ENCODE results near the gene FBRS.

The FBRS gene

GRCh38 chr16:30711712-30712111 is 53.5 kb downstream of the FBRS start:
- H3K9me3 ChIP-seq (ENCODE audit: control insufficient read depth, insufficient read depth, low read length) = no peaks in the 10 kb centered on the region
- H3K9ac ChIP-seq (ENCODE audit: low read depth, low read length) = no peak overlapping the region
- H3K4me1 ChIP-seq (ENCODE audit: insufficient read depth, low read length) = no peaks in the 10 kb centered on the region
- H3K36me3 ChIP-seq (ENCODE audit: insufficient read depth, low read length) = peaks cover 64% of the 10 kb centered on the region

- Histone ChIP-seq H3K9ac (ENCODE audit: low read depth, low read length) (no peak overlapping the region), H3K36me3 (ENCODE audit: insufficient read depth, low read length) (peaks cover 49% of the 10 kb centered on the region), H3K4me1 (ENCODE audit: insufficient read depth, low read length) (no peaks in the 10 kb centered on the region), H3K9me3 (ENCODE audit: control insufficient read depth, insufficient read depth, low read length) (no peaks in the 10 kb centered on the region)
Observed at GRCh38 chr16:30715750-30716445, 57.7 kb downstream of the FBRS start.

GRCh38 chr16:30720086-30720485 is 61.9 kb downstream of the FBRS start:
- Histone ChIP-seq H3K9me3 (ENCODE audit: control insufficient read depth, insufficient read depth, low read length) (no peaks in the 10 kb centered on the region), H3K4me1 (ENCODE audit: insufficient read depth, low read length) (no peaks in the 10 kb centered on the region), H3K9ac (ENCODE audit: low read depth, low read length) (no peak overlapping the region), H3K36me3 (ENCODE audit: insufficient read depth, low read length) (peaks cover 52% of the 10 kb centered on the region)

Data from ES-I3 (cell line).